K562 (cell line): ENCODE measurements around the gene FTL. TPM values are rescaled to one million over a fixed set of nuclear protein-coding genes. Genes with fewer than 3 reads are reported as not detected.

Experiments
- ATAC-seq: fragments of 200-7000 bp; cut with Tn5 transposase; 3 replicates; pipeline ENCODE4 v1.9.1; 2020; ENCODE audit warnings: moderate library complexity
- BruUV-seq: library from RNA; stranded (reverse); fragments of 400-500 nt; replicated peaks from 2 replicates; lab custom pipeline; 2021; lab: Mats Ljungman, UMichigan
- CTCF ChIA-PET: fragments of 300-600 bp; formaldehyde crosslinking; extraction: SDS; loops from one replicate; lab custom pipeline; 2021; ENCODE audit warnings: low intra/inter-chr PET ratio; lab: Yijun Ruan, JAX
- POLR2A ChIA-PET: fragments of 300-600, 350-650 bp; sonication (Branson Sonifier 250); formaldehyde crosslinking; extraction: SDS; loops from one replicate; lab custom pipeline; 2021; ENCODE audit warnings: antibody characterized with exemption, inconsistent platforms; lab: Yijun Ruan, JAX
- DNase-seq, 4 experiments: peaks; one replicate each; pipeline versions ENCODE4 v3.0.0 to v3.0.0-alpha.2; 2011 to 2018; ENCODE audit warnings: low spot score in 3 of 4, mixed read lengths in 3 of 4; ENCODE audit errors: extremely low read depth in 1 of 4
- FAIRE-seq: peaks from 2 replicates; lab custom pipeline; 2011; peaks lifted over from hg19 to GRCh38; lab: Jason Lieb, UNC
- H2AFZ ChIP-seq: 2 replicates; pipeline ENCODE4 v1.6.0; 2011; ENCODE audit warnings: low read depth, low read length, control low read depth, inconsistent platforms
- H3K27ac ChIP-seq: fragments of 200-600 bp; 3 replicates; pipeline ENCODE4 v1.8.0; 2011; ENCODE audit warnings: low read depth, mild to moderate bottlenecking, control low read depth, inconsistent platforms, low read length, moderate library complexity, mixed read lengths; ENCODE audit errors: extremely low read depth
- H3K27me3 ChIP-seq, 2 experiments: fragments of 300-600 bp in 1 of 2; 2 replicates in 1 of 2; 3 replicates in 1 of 2; pipeline versions ENCODE4 v1.6.0 to v1.8.0; 2011; ENCODE audit warnings: inconsistent platforms in 2 of 2, low read length in 2 of 2, mild to moderate bottlenecking in 1 of 2, mixed read lengths in 1 of 2, moderate library complexity in 1 of 2; ENCODE audit not compliant: control insufficient read depth in 2 of 2, insufficient read depth in 2 of 2
- H3K36me3 ChIP-seq: fragments of 300-600 bp; 3 replicates; pipeline ENCODE4 v1.8.0; 2011; ENCODE audit warnings: mild to moderate bottlenecking, low read length, inconsistent platforms; ENCODE audit not compliant: control insufficient read depth, insufficient read depth
- H3K4me1 ChIP-seq, 2 experiments: fragments of 200-600 bp in 1 of 2; replicated peaks in 1 of 2; 2 replicates in 1 of 2; 3 replicates in 1 of 2; pipeline versions ENCODE4 v1.5.1 to v1.8.0; 2011; ENCODE audit warnings: inconsistent platforms in 2 of 2, low read length in 2 of 2, mild to moderate bottlenecking in 1 of 2, mixed read lengths in 1 of 2, moderate library complexity in 1 of 2; ENCODE audit not compliant: control insufficient read depth in 2 of 2, insufficient read depth in 2 of 2
- H3K4me2 ChIP-seq: 2 replicates; pipeline ENCODE4 v1.6.1; 2011; ENCODE audit warnings: low read length, control low read depth, inconsistent platforms, mixed read lengths; ENCODE audit not compliant: insufficient read depth
- H3K4me3 ChIP-seq: fragments of 200-600 bp; sonication (generic), shearing (Covaris generic); 2 replicates; pipeline ENCODE4 v1.5.1; 2016; ENCODE audit warnings: control low read depth, inconsistent platforms
- H3K79me2 ChIP-seq: fragments of 200-600 bp; 3 replicates; pipeline ENCODE4 v1.8.0; 2011; ENCODE audit warnings: low read length, inconsistent platforms; ENCODE audit not compliant: control insufficient read depth, insufficient read depth
- H3K9ac ChIP-seq, 2 experiments: 2 replicates each; pipeline versions ENCODE4 v1.6.0 to v1.6.1; 2011; ENCODE audit warnings: low read depth in 2 of 2, low read length in 2 of 2, control low read depth in 1 of 2, inconsistent platforms in 1 of 2, mild to moderate bottlenecking in 1 of 2, mixed read lengths in 1 of 2; ENCODE audit not compliant: insufficient read depth in 1 of 2
- H3K9me1 ChIP-seq: one replicate; pipeline ENCODE4 v1.6.0; 2011; ENCODE audit warnings: inconsistent platforms, mild to moderate bottlenecking, low read length, moderate library complexity; ENCODE audit not compliant: control insufficient read depth, insufficient read depth
- H3K9me3 ChIP-seq: replicated peaks from 2 replicates; pipeline ENCODE4 v1.5.1; 2011; ENCODE audit warnings: low read depth, low read length, inconsistent platforms; ENCODE audit not compliant: control insufficient read depth, insufficient read depth
- H4K20me1 ChIP-seq: replicated peaks from 2 replicates; pipeline ENCODE4 v1.6.1; 2011; ENCODE audit warnings: low read length, inconsistent platforms, mixed read lengths; ENCODE audit not compliant: control insufficient read depth, insufficient read depth
- CHCHD3 ChIP-seq: fragments of 250-450 bp; sonication (Bioruptor Pico); IDR thresholded peaks from 2 replicates; pipeline ENCODE4 v2.1.2; 2022; ENCODE audit warnings: mild to moderate bottlenecking
- KLF16 ChIP-seq: IDR thresholded peaks from 2 replicates; pipeline ENCODE4 v1.6.1; 2016; ENCODE audit warnings: antibody characterized with exemption
- MIER1 ChIP-seq: fragments of 450-650 bp; IDR thresholded peaks from 2 replicates; pipeline ENCODE4 v1.6.1; 2016; ENCODE audit warnings: antibody characterized with exemption, mild to moderate bottlenecking, low read depth
- NCOA2 ChIP-seq, 2 experiments: fragments of 450-650 bp; IDR thresholded peaks; 2 replicates each; pipeline ENCODE4 v1.6.1; 2018; ENCODE audit warnings: mild to moderate bottlenecking in 2 of 2, moderate library complexity in 1 of 2; ENCODE audit not compliant: partially characterized antibody in 2 of 2
- NELFE ChIP-seq: IDR thresholded peaks from 2 replicates; pipeline ENCODE4 v1.6.1; 2011; ENCODE audit warnings: mild to moderate bottlenecking; ENCODE audit not compliant: insufficient read depth, insufficient read length
- RBFOX2 ChIP-seq: fragments of 200-400 bp; formaldehyde crosslinking; IDR thresholded peaks from 2 replicates; pipeline ENCODE4 v1.6.1; 2017; ENCODE audit warnings: low read depth, mild to moderate bottlenecking, low read length, moderate library complexity
- TEAD4 ChIP-seq, 2 experiments: sonication (generic) in 1 of 2; formaldehyde crosslinking in 1 of 2; IDR thresholded peaks; 2 replicates each; pipeline versions ENCODE4 v1.6.1 to v1.8.0; 2012 to 2022; ENCODE audit warnings: borderline replicate concordance in 1 of 2, inconsistent platforms in 1 of 2, low read length in 1 of 2, mild to moderate bottlenecking in 1 of 2, missing genetic modification reagents in 1 of 2
- ZNF740 ChIP-seq, 3 experiments: fragments of 200-800 bp in 1 of 3; sonication (Bioruptor generic) in 1 of 3; sonication (generic) in 1 of 3; formaldehyde crosslinking in 1 of 3; IDR thresholded peaks; 2 replicates each; pipeline versions ENCODE4 v1.6.1 to v1.8.0; 2016 to 2022; ENCODE audit warnings: mild to moderate bottlenecking in 2 of 3, missing compliant biosample characterization in 2 of 3, missing genetic modification characterization in 2 of 3, missing genetic modification reagents in 1 of 3
- WGBS: fragments of 100-300 bp; shearing (Covaris generic); methylation state at CpG from one replicate; pipeline ENCODE4 v1.1.6; 2016; ENCODE audit warnings: low coverage, mixed read lengths; ENCODE audit not compliant: insufficient coverage; ENCODE audit errors: missing lambda C conversion rate; 5-methylcytosine and 5-hydroxymethylcytosine counted together
- in situ Hi-C: fragments of 300-500 bp; cut with MboI; formaldehyde crosslinking; loops from 4 replicates; pipeline ENCODE4 v1.15.0; 2018; ENCODE audit warnings: inconsistent platforms, mixed read lengths
- intact Hi-C: fragments of 100-400 bp; cut with micrococcal nuclease; formaldehyde crosslinking; loops from 2 replicates; pipeline ENCODE4 v1.14.2; 2022
- polyA plus RNA-seq, 8 experiments: library from polyadenylated mRNA; depleted of rRNA in 4 of 8; stranded (reverse) in 5 of 8; unstranded in 3 of 8; fragments of >200 nt; fragmentation: Nextera tagmentation in 2 of 8; fragmentation: Illumina TruSeq in 1 of 8; extraction: Ambion mirVana in 2 of 8; extraction: Trizol in 1 of 8; gene quantifications; 2 replicates each; pipeline versions ENCODE4 v1.2.1 to v1.2.3, GENCODE V29; 2011 to 2014; ENCODE audit warnings: inconsistent platforms in 1 of 8, missing spikeins in 1 of 8
- total RNA-seq, 7 experiments: library from RNA; depleted of rRNA in 6 of 7; stranded (reverse); fragments of >200 nt in 6 of 7; fragmentation: Illumina TruSeq in 2 of 7; extraction: Trizol in 2 of 7; gene quantifications; 2 replicates each; pipeline versions ENCODE4 v1.2.1 to v1.2.3, GENCODE V29; 2011 to 2021; ENCODE audit warnings: low replicate concordance in 1 of 7

Gene FTL
- total and polyA plus RNA-seq, 9 of the 15 experiments (the other 6 are each of a cell fraction or from before 2014, with no cell fraction given): 1,231 to 27,415 (median 3,965) TPM

- TF ChIP-seq MIER1 (no peak), TEAD4 (IDR thresholded peaks at IDR 0.05; ENCODE audit: low read length) (no peak), TEAD4 (CRISPR knock-in tag; IDR thresholded peaks at IDR 0.05; ENCODE audit: borderline replicate concordance) (no peak), NELFE (no peak), KLF16 (no peak)
Observed at GRCh38 chr19:48988860-48989259, 23.8 kb downstream of the FTL start (continued).

DNA sequence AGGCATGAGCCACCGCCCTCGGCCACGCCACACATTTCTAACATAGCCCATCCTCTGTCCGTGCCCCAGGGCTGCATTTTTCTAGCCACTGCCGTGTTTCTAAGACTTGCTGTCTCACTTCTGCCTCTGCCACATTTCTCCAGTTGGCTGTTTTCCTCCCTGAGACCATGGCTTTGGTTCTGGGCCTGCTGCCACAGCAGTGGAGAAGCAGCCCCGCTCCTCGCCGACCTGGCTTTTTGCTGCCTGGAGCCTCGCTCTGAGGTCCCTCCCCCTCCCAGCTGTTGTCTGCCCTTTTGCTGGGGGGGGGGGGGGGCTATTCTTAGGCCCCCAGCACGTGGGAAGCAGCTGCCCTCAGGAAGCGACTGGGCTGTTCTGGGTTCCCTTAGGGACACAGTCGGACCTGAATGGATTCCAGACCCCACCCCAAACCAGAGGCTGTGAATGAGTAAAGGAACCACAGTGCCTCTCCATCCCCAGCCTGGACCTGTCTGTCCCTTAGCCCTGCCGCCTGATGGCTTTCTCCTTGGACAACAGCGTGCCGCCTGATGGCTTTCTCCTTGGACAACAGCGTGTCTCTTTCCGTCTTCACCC, 24.7 kb downstream of the FTL start:
- no peak for TF ChIP-seq ZNF740 (CRISPR knock-in tag; IDR thresholded peaks at IDR 0.05)
- TF ChIP-seq ZNF740 (tag; IDR thresholded peaks at IDR 0.05): 0 out of 4 replicates have a peak, but pooled peaks of 1 of the 2 experiments have one; percentile 39
- TF ChIP-seq RBFOX2: 0 out of 2 replicates have a peak, but pooled peaks have one; percentile 25
- TF ChIP-seq CHCHD3 (CRISPR knock-in tag): no peak
- TF ChIP-seq NCOA2 (IDR thresholded peaks at IDR 0.05; ENCODE audit: partially characterized antibody in 2 of 2): no peak
- Histone ChIP-seq H3K9me1 (no peaks in the 10 kb centered on the region), H3K4me3 (no peak overlapping the region), H3K4me1 (peaks cover 5 to 26% of the 10 kb centered on the region in 2 experiments; a peak in 4 of 5 replicates), H2AFZ (no peak overlapping the region), H3K27me3 (no peaks in the 10 kb centered on the region), H3K9me3 (no peaks in the 10 kb centered on the region), H3K36me3 (peaks cover 51% of the 10 kb centered on the region), H3K79me2 (peaks cover 41% of the 10 kb centered on the region), H3K27ac (no peak overlapping the region), H3K9ac (peak overlapping the region in 1 of 2 experiments; percentile 64; a peak in 2 of 4 replicates), H3K4me2 (no peak overlapping the region), H4K20me1 (no peaks in the 10 kb centered on the region)
- FAIRE-seq: no peak
- BruUV-seq: no TSS peak
- ChIA-PET CTCF (no interaction called here), POLR2A (interaction anchor here (0.6 kb wide), 1 partner anchor 114 kb away, joined by 3 read pairs; no protein-coding TSS in a partner anchor)
- no peak for ATAC-seq
- intact Hi-C loops (loop anchor here (10.0 kb wide), 2 partner anchors 165 to 235 kb away; partner anchors contain the start of genes HRC and TRPM4), in situ Hi-C loops (no loop called here)
- DNase-seq: no peak
- 77% methylated on average over 15 of the region's 17 CpGs for WGBS
